Stimulated activated CD8-positive, alpha-beta memory T cell treated with anti-CD3 and anti-CD28 coated beads, Interleukin-15, amount 100 ng/mL, for 24 hours (primary cell): ENCODE measurements around the gene FANCD2.
"Not testable (repeated sequence)": the region's sequence is repeated elsewhere in the genome, so short reads cannot be mapped to it uniquely, and the experiment has no call there.

Experiments used
- DNase-seq: peaks from one replicate; pipeline ENCODE4 v3.0.0-alpha.2; 2020; ENCODE audit warnings: low read depth

The FANCD2 gene

GRCh38 chr3:10108091-10108490, 81.9 kb downstream of the FANCD2 start, which contains the start of gene FANCD2OS:
TSS of gene FANCD2OS (minus strand) at chr3:10108255. CDS start at chr3:10104774, 3,481 bp downstream.
- no peak for DNase-seq

DNA sequence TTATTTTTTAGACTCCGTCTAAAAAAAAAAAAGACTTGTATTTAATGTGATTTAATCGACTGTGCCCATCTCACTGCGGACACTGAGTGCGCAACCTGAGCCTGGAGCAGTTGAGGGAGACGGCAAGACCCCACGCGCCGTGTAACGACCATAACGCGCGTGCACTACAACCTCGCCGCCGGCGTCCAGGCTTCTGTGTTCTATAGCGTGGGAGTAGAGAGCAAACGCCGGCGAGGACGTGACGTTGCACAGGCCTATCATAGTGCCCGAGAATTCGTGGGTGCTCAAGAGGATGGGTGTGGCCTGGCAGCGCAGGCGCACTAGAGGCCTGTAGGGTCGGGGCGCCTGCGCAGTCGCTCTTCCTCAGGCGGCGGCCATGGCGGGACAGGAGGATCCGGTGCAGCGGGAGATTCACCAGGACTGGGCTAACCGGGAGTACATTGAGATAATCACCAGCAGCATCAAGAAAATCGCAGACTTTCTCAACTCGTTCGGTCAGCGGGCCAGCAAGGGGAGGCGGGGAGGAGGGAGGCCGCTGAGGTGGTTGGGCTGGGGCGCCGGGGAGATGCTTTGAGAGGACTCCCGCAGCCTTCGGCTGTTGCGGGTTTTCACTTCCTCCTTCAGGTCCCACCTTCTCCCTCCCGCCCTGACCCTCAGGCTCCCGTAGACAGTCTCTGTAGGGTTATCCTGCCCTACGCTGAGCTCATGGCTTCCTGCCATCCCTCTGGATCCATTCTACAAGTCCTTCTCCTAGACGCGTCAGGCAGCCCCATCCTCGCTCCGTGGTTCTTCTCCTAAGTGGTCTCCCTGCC, 89.3 kb downstream of the FANCD2 start, which contains the start of gene BRK1:
TSS of gene BRK1 (plus strand) at position 350 of the 812 bp plus-strand sequence. CDS start at position 377, 27 bp downstream.
- peak; percentile 81 for DNase-seq

DNA sequence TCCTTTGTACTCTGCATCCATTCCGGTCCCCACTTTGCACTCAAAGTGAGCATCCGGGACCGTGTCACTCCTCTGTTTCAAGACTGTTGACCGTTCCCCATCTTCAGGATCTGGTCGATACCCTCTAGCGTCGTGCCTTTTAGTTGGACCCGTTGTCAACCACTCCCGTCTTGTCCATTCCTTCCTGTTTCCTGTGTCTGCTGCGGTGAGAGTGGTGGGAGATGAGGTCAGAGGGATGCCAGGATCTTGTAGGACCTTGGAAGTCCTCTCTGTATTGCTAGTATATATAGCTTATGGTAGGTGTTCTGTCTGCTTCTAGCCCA, 89.9 kb downstream of the FANCD2 start:
- DNase-seq, result no peak

- DNase-seq, result no peak
These were observed 90.7 kb downstream of the FANCD2 start for GRCh38 chr3:10116928-10117327.

- DNase-seq, result no peak
These were observed 93.1 kb downstream of the FANCD2 start for GRCh38 chr3:10119376-10119775.

- no peak for DNase-seq
These were observed 94.8 kb downstream of the FANCD2 start for GRCh38 chr3:10121064-10121463.

DNA sequence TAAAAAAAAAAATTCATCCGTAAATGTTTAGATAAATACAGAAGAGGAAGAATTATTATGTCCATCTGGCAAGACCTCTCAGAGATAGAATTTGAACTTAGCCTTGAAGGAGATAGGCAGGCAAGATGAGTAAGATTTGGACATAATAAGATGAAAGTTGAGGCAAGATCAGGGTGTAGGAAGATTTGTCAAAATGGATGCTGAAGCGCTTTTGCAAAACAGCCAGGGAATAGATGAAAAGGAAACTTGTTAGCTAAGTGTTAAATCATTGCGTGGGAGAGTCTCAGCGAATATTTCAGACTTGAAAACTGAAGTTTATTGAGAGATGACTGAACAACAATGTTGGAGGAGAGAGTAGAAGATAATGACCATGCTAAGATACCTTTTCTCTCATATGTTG, 96.5 kb downstream of the FANCD2 start:
- no peak for DNase-seq

- DNase-seq, result not testable (repeated sequence)
These were observed 109.6 kb downstream of the FANCD2 start for GRCh38 chr3:10135872-10136271.

DNA sequence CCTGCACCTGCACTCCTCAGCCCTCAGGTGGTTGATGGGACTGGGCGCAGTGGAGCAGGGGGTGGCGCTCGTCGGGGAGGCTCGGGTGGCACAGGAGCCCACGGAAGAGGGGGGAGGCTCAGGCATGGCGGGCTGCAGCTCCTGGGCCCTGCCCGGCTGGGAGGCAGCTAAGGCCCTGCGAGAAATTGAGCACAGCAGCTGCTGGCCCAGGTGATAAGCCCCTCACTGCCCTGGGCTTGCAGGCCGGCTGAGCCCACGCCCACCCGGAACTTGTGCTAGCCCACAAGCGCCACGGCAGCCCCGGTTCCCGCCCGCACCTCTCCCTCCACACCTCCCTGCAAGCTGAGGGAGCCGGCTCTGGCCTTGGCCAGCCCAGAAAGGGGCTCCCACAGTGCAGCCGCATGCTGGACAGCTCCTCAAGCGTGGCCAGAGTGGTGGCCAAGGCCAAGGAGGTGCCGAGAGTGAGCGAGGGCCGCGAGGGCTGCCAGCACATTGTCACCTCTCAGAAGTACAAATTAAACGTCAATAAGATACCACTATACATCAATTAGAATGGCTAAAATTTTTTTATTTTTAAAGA, 110.3 kb downstream of the FANCD2 start:
- DNase-seq, result no peak

DNA sequence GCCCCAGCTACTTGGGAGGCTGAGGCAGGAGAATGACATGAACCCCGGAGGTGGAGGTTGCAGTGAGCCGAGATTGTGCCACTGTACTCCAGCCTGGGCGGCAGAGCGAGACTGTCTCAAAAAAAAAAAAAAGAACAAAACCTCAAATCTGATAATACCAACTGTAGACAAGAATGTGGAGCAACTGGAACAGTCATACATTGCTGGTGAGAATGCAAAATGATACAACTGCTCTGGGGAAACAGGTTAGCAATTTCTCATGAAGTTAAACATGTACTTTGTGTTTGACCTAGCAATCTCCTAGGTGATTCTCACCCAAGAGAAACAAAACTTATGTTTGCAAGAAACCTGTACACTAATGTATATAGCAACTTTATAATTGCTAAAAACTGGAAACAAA, 110.9 kb downstream of the FANCD2 start:
- DNase-seq, result no peak

GRCh38 chr3:10140996-10141546, 114.8 kb downstream of the FANCD2 start:
- no peak for DNase-seq

DNA sequence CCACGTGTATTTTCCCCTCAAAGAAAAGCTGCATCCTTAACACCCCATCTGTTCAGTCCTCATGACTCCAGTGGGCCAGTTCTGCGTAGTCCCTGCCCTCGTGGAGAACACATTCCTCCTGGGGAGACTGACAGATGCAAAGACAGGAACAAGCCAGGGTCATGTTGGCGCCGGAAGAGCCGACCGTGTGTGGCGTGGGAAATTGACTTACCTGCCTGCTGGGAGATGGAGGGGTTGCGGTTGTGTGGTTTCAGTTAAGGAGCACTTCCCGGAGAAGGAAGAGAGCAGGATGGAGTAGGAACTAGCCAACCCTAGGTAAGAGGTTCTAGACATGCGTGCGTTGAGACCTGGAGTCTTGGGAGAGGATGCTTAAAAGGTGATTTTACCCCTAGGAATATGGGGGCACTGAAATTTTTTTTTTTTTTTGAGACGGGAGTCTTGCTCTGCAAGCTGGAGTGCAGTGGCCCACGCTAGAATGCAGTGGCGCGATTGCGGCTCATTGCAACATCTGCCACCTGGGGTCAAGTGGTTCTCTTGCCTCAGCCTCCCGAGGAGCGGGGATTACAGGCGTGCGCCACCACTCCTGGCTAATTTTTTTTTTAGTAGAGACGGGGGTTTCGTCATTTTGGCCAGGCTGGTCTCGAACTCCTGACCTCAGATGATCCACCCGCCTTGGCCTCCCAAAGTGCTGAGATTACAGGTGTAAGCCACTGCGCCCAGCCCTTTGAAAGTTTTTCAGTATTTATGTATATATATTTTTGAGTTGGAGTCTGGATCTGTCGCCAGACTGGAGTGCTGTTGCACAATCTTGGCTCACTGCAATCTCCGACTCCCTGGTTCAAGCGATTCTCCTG, 116.7 kb downstream of the FANCD2 start:
- no peak for DNase-seq

- DNase-seq, result no peak
These were observed 119.4 kb downstream of the FANCD2 start for GRCh38 chr3:10145685-10146084.

DNA sequence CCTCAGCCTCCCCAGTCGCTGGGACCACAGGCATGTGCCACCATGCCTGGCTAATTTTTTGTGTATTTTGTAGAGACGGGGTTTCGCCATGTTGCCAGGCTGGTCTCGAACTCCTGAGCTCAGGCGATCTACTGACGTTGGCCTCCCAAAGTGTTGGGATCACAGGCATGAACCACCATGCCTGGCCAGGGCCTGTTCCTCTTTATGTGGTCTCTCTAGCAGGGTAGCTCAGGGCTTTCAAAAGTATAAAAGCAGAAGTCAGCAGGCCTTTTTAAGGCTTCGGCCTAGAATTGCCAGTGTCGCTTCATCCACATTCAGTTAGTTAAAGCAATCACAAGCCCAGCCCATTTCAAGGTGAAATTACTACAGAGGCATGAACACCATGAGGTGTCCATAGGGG, 123.0 kb downstream of the FANCD2 start:
- no peak for DNase-seq

- DNase-seq, result no peak
These were observed 124.8 kb downstream of the FANCD2 start for GRCh38 chr3:10150987-10151386.
